ENCODE data around the gene PML.

PML gene

GRCh38 chr15:73994912-73995622 is 551 bp downstream of the PML start:
- peak overlapping the region; percentile 71 for H3K9ac ChIP-seq (ENCODE audit: low read length)
- peak overlapping the region; percentile 54 for H3K27ac ChIP-seq (ENCODE audit: low read length)
- no peaks in the 10 kb centered on the region for H3K9me3 ChIP-seq (replicated peaks; ENCODE audit: insufficient read depth, low read length)
- DNase-seq, result no peak
- TF ChIP-seq EZH2phosphoT487 (IDR thresholded peaks at IDR 0.05; ENCODE audit: low read length) (no peak), CTCF (IDR thresholded peaks at IDR 0.05; ENCODE audit: low read length) (no peak), EZH2 (optimal IDR thresholded peaks at IDR 0.05; ENCODE audit: low read depth, low read length) (no peak)
- H3F3A ChIP-seq (ENCODE audit: insufficient read depth, low read length), result peaks cover 17% of the 10 kb centered on the region
- H3K4me1 ChIP-seq (ENCODE audit: low read length), result 0 out of 2 replicates have a peak, but pooled peaks cover 9% of the 10 kb centered on the region
- H3K9me2 ChIP-seq (replicated peaks; ENCODE audit: insufficient read depth, low read length), result no peaks in the 10 kb centered on the region
- peaks cover 58% of the 10 kb centered on the region for H3K79me2 ChIP-seq (ENCODE audit: low read length)
- no peaks in the 10 kb centered on the region for H3K27me3 ChIP-seq (replicated peaks; ENCODE audit: insufficient read depth, low read length)
- no peaks in the 10 kb centered on the region for H4K20me1 ChIP-seq (ENCODE audit: insufficient read depth, low read length)
- H3K36me3 ChIP-seq (replicated peaks; ENCODE audit: insufficient read depth, low read length), result peaks cover 4% of the 10 kb centered on the region; the same call in 1 of the 2 replicates
- H2AFZ ChIP-seq (ENCODE audit: low read length), result peak overlapping the region; percentile 36
- peak overlapping the region; percentile 87 for H3K4me3 ChIP-seq (ENCODE audit: low read length)
- H3K4me2 ChIP-seq (ENCODE audit: low read depth, low read length), result peak overlapping the region; percentile 86

- H3K9me2 ChIP-seq (replicated peaks; ENCODE audit: insufficient read depth, low read length), result no peaks in the 10 kb centered on the region
- no peak for DNase-seq
- 0 out of 2 replicates have a peak, but pooled peaks cover 9% of the 10 kb centered on the region for H3K4me1 ChIP-seq (ENCODE audit: low read length)
- no peaks in the 10 kb centered on the region for H3K27me3 ChIP-seq (replicated peaks; ENCODE audit: insufficient read depth, low read length)
- H3K36me3 ChIP-seq (replicated peaks; ENCODE audit: insufficient read depth, low read length), result peaks cover 4% of the 10 kb centered on the region; the same call in 1 of the 2 replicates
- no peak overlapping the region for H2AFZ ChIP-seq (ENCODE audit: low read length)
- H3F3A ChIP-seq (ENCODE audit: insufficient read depth, low read length), result peaks cover 17% of the 10 kb centered on the region
- H4K20me1 ChIP-seq (ENCODE audit: insufficient read depth, low read length), result no peaks in the 10 kb centered on the region
- H3K4me2 ChIP-seq (ENCODE audit: low read depth, low read length), result peak overlapping the region; percentile 86
- peak overlapping the region; percentile 23; the same call in 1 of the 2 replicates for H3K9ac ChIP-seq (ENCODE audit: low read length)
- peaks cover 65% of the 10 kb centered on the region for H3K79me2 ChIP-seq (ENCODE audit: low read length)
- H3K9me3 ChIP-seq (replicated peaks; ENCODE audit: insufficient read depth, low read length), result no peaks in the 10 kb centered on the region
- H3K27ac ChIP-seq (ENCODE audit: low read length), result peak overlapping the region; percentile 50; the same call in 1 of the 2 replicates
- H3K4me3 ChIP-seq (ENCODE audit: low read length), result peak overlapping the region; percentile 87
- TF ChIP-seq EZH2phosphoT487 (IDR thresholded peaks at IDR 0.05; ENCODE audit: low read length) (no peak), EZH2 (optimal IDR thresholded peaks at IDR 0.05; ENCODE audit: low read depth, low read length) (no peak), CTCF (IDR thresholded peaks at IDR 0.05; ENCODE audit: low read length) (no peak)
Measured at GRCh38 chr15:73996267-73996666, 1.8 kb downstream of the PML start.

GRCh38 chr15:73996939-73997338 is 2.4 kb downstream of the PML start:
- Histone ChIP-seq H3K9me2 (replicated peaks; ENCODE audit: insufficient read depth, low read length) (no peaks in the 10 kb centered on the region), H3K27ac (ENCODE audit: low read length) (peak overlapping the region; percentile 50; the same call in 1 of the 2 replicates), H3F3A (ENCODE audit: insufficient read depth, low read length) (peaks cover 17% of the 10 kb centered on the region), H3K4me1 (ENCODE audit: low read length) (0 out of 2 replicates have a peak, but pooled peaks cover 9% of the 10 kb centered on the region), H3K4me3 (ENCODE audit: low read length) (peak overlapping the region; percentile 87), H3K9me3 (replicated peaks; ENCODE audit: insufficient read depth, low read length) (no peaks in the 10 kb centered on the region), H3K4me2 (ENCODE audit: low read depth, low read length) (peak overlapping the region; percentile 86), H2AFZ (ENCODE audit: low read length) (no peak overlapping the region), H3K79me2 (ENCODE audit: low read length) (peaks cover 70% of the 10 kb centered on the region), H3K9ac (ENCODE audit: low read length) (peak overlapping the region; percentile 23; the same call in 1 of the 2 replicates), H3K36me3 (replicated peaks; ENCODE audit: insufficient read depth, low read length) (peaks cover 4% of the 10 kb centered on the region; the same call in 1 of the 2 replicates), H4K20me1 (ENCODE audit: insufficient read depth, low read length) (no peaks in the 10 kb centered on the region), H3K27me3 (replicated peaks; ENCODE audit: insufficient read depth, low read length) (no peaks in the 10 kb centered on the region)
- peak; percentile 58 for DNase-seq
- TF ChIP-seq CTCF (IDR thresholded peaks at IDR 0.05; ENCODE audit: low read length) (no peak), EZH2phosphoT487 (IDR thresholded peaks at IDR 0.05; ENCODE audit: low read length) (no peak), EZH2 (optimal IDR thresholded peaks at IDR 0.05; ENCODE audit: low read depth, low read length) (no peak)
